Lower leg skin (tissue), 3 donors: ENCODE data around the gene TMEM190.

Experiments
- CTCF ChIP-seq, 3 donors: fragments of 450-650 bp; IDR thresholded peaks; one replicate each; pipeline ENCODE4 v1.5.1; 2016; ENCODE audit warnings: antibody characterized with exemption in 3 of 3, mild to moderate bottlenecking in 3 of 3, moderate library complexity in 2 of 3
- POLR2A ChIP-seq, 2 donors: fragments of 450-650 bp; IDR thresholded peaks; one replicate each; pipeline ENCODE4 v1.6.1; 2016 to 2017; ENCODE audit warnings: antibody characterized with exemption in 2 of 2, mild to moderate bottlenecking in 1 of 2, moderate library complexity in 1 of 2

GRCh38 chr19:55348317-55349034 is 28.1 kb upstream of the TMEM190 start:
- TF ChIP-seq CTCF (IDR thresholded peaks at IDR 0.05): no peak
- TF ChIP-seq POLR2A (IDR thresholded peaks at IDR 0.05): no peak
